Esophagus muscularis mucosa (tissue), 4 donors: ENCODE data around the gene KLF16. TPM values are rescaled to one million over a fixed set of nuclear protein-coding genes. Genes with fewer than 3 reads are reported as not detected.
A peak's percentile ranks its signal among the peaks of the same experiment; 100 is the strongest.

ENCODE experiments used
- DNase-seq: peaks from one replicate; pipeline ENCODE4 v3.0.0-alpha.2; 2017; ENCODE audit errors: extremely low spot score
- H3K27ac ChIP-seq, 4 donors: fragments of 200-600 bp; sonication (generic); replicated peaks in 1 of 4; 1 replicate in 3 of 4; 2 replicates in 1 of 4; pipeline ENCODE4 v1.5.1; 2016 to 2019; ENCODE audit warnings: mild to moderate bottlenecking in 1 of 4
- H3K27me3 ChIP-seq, 4 donors: fragments of 200-600 bp; sonication (generic); one replicate each; pipeline versions ENCODE4 v1.5.1 to v1.6.0; 2016 to 2019
- H3K36me3 ChIP-seq, 4 donors: fragments of 200-600 bp; sonication (generic); one replicate each; pipeline ENCODE4 v1.5.1; 2016 to 2019
- H3K4me1 ChIP-seq, 4 donors: fragments of 200-600 bp; sonication (generic); one replicate each; pipeline ENCODE4 v1.5.1; 2016 to 2019
- H3K4me3 ChIP-seq, 4 donors: fragments of 200-600 bp; sonication (generic); 1 replicate in 2 of 4; 2 replicates in 2 of 4; pipeline ENCODE4 v1.5.1; 2016 to 2019; ENCODE audit warnings: mild to moderate bottlenecking in 4 of 4, moderate library complexity in 1 of 4
- H3K9me3 ChIP-seq, 4 donors: fragments of 200-600 bp; sonication (generic); 1 replicate in 3 of 4; 2 replicates in 1 of 4; pipeline ENCODE4 v1.5.1; 2016 to 2019
- EP300 ChIP-seq: sonication (generic); formaldehyde crosslinking; IDR thresholded peaks from one replicate; pipeline ENCODE4 v1.6.1; 2017; ENCODE audit warnings: antibody characterized with exemption
- POLR2A ChIP-seq: fragments of 450-650 bp; IDR thresholded peaks from one replicate; pipeline ENCODE4 v1.6.1; 2017; ENCODE audit warnings: antibody characterized with exemption, moderate library complexity, mild to moderate bottlenecking, low read depth
- POLR2AphosphoS5 ChIP-seq, 2 donors: sonication (generic); formaldehyde crosslinking; IDR thresholded peaks; one replicate each; pipeline ENCODE4 v1.6.1; 2017; ENCODE audit warnings: antibody characterized with exemption in 2 of 2
- WGBS: methylation state at CpG from one replicate; pipeline ENCODE4 v1.1.5; 2018; 5-methylcytosine and 5-hydroxymethylcytosine counted together
- intact Hi-C: fragments of 100-400 bp; cut with DNase I; formaldehyde crosslinking; loops from one replicate; pipeline ENCODE4 v1.15.1; 2023
- total RNA-seq, 4 donors: library from RNA; depleted of rRNA; stranded (reverse); fragments of >200 nt; gene quantifications; one replicate each; pipeline versions ENCODE4 v1.1.0 to v1.2.1, GENCODE V29; 2016
- TF ChIP-seq, protein P1 (sequence below), 3 experiments: fragments of 200-600 bp in 2 of 3; fragments of 450-650 bp in 1 of 3; sonication (generic) in 2 of 3; IDR thresholded peaks; one replicate each; pipeline ENCODE4 v1.5.1; 2017 to 2019; ENCODE audit warnings: antibody characterized with exemption in 3 of 3, mild to moderate bottlenecking in 2 of 3, moderate library complexity in 1 of 3

KLF16 gene
- total RNA-seq, 4 donors from 2014 or later: 2.5 to 10.8 (median 8.5) TPM

- intact Hi-C loops: no loop called here
- peaks cover 0 to 83% (median 10%) of the 10 kb centered on the region in 4 donors for H3K27me3 ChIP-seq
- H3K4me3 ChIP-seq: peak overlapping the region; percentile 52 to 65 (median 54)
- H3K36me3 ChIP-seq: peaks cover 0 to 5% (median 0%) of the 10 kb centered on the region in 4 donors
- no peaks in the 10 kb centered on the region for H3K9me3 ChIP-seq
- TF ChIP-seq, protein P1, sequence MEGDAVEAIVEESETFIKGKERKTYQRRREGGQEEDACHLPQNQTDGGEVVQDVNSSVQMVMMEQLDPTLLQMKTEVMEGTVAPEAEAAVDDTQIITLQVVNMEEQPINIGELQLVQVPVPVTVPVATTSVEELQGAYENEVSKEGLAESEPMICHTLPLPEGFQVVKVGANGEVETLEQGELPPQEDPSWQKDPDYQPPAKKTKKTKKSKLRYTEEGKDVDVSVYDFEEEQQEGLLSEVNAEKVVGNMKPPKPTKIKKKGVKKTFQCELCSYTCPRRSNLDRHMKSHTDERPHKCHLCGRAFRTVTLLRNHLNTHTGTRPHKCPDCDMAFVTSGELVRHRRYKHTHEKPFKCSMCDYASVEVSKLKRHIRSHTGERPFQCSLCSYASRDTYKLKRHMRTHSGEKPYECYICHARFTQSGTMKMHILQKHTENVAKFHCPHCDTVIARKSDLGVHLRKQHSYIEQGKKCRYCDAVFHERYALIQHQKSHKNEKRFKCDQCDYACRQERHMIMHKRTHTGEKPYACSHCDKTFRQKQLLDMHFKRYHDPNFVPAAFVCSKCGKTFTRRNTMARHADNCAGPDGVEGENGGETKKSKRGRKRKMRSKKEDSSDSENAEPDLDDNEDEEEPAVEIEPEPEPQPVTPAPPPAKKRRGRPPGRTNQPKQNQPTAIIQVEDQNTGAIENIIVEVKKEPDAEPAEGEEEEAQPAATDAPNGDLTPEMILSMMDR (IDR thresholded peaks at IDR 0.05): no peak
- TF ChIP-seq POLR2AphosphoS5 (IDR thresholded peaks at IDR 0.05): no peak
- TF ChIP-seq POLR2A: no peak
- TF ChIP-seq EP300: no peak
- WGBS: 37% methylated on average over 15 of the region's 16 CpGs
- H3K4me1 ChIP-seq: peaks cover 80 to 100% (median 98%) of the 10 kb centered on the region in 4 donors
- peak overlapping the region; percentile 75 to 91 (median 86) for H3K27ac ChIP-seq
- no peak for DNase-seq
Measured at GRCh38 chr19:1857648-1858326, 5.6 kb downstream of the KLF16 start.

- Histone ChIP-seq H3K9me3 (no peaks in the 10 kb centered on the region), H3K4me3 (peak overlapping the region; percentile 52 to 65 (median 54)), H3K36me3 (peaks cover 0 to 5% (median 0%) of the 10 kb centered on the region in 4 donors), H3K4me1 (peaks cover 77 to 100% (median 99%) of the 10 kb centered on the region in 4 donors), H3K27me3 (peaks cover 0 to 85% (median 10%) of the 10 kb centered on the region in 4 donors), H3K27ac (peak overlapping the region; percentile 75 to 91 (median 86))
- 3% methylated on average over 22 of the region's 73 CpGs for WGBS
- intact Hi-C loops: no loop called here
- DNase-seq: peak; percentile 96
- TF ChIP-seq POLR2A (no peak), POLR2AphosphoS5 (IDR thresholded peaks at IDR 0.05) (peak; percentile 26 to 56)
Measured at GRCh38 chr19:1856698-1857603, 6.4 kb downstream of the KLF16 start.

DNA sequence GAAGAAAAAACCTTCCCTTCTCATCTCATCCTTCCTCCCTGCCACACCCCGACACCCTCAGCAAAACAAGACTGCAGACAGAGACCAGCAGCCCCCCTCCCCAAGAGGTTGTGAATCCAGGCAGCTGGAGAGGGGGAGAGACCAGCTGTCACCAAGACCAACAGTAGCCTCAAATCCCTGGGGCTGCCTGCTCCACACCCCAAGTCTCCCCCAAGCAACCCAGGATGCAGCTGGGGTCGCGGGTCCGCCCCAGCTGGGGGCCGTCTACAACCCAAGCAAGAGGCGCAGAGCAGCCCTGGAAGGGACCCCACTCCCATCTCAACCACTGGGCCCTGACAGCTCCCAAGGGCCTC lies 7.1 kb downstream of the KLF16 start:
- 23% methylated on average over 3 of the region's 6 CpGs for WGBS
- Histone ChIP-seq H3K36me3 (peaks cover 0 to 5% (median 0%) of the 10 kb centered on the region in 4 donors), H3K27ac (peak overlapping the region; percentile 75 to 91 (median 86)), H3K27me3 (peaks cover 0 to 87% (median 10%) of the 10 kb centered on the region in 4 donors), H3K4me1 (peaks cover 73 to 100% (median 98%) of the 10 kb centered on the region in 4 donors), H3K9me3 (no peaks in the 10 kb centered on the region), H3K4me3 (peak overlapping the region; percentile 52 to 65 (median 54))
- TF ChIP-seq, protein P1 (IDR thresholded peaks at IDR 0.05): no peak
- intact Hi-C loops: no loop called here
- no peak for DNase-seq

- intact Hi-C loops: no loop called here
- H3K36me3 ChIP-seq: peaks cover 0 to 5% (median 0%) of the 10 kb centered on the region in 4 donors
- H3K27ac ChIP-seq: peak overlapping the region; percentile 75 to 91 (median 86)
- H3K27me3 ChIP-seq: peaks cover 0 to 85% (median 10%) of the 10 kb centered on the region in 4 donors
- no peak for TF ChIP-seq EP300
- TF ChIP-seq, protein P1 (IDR thresholded peaks at IDR 0.05): no peak
- TF ChIP-seq POLR2AphosphoS5 (IDR thresholded peaks at IDR 0.05): no peak
- no peak for TF ChIP-seq POLR2A
- 49% methylated on average over 5 of the region's 13 CpGs for WGBS
- no peaks in the 10 kb centered on the region for H3K9me3 ChIP-seq
- no peak for DNase-seq
- H3K4me1 ChIP-seq: peaks cover 69 to 97% (median 94%) of the 10 kb centered on the region in 4 donors
- peak overlapping the region; percentile 52 to 65 (median 54) for H3K4me3 ChIP-seq
Measured at GRCh38 chr19:1855828-1856255, 7.5 kb downstream of the KLF16 start.
